ENCODE measurements around the gene TPSAB1.

The TPSAB1 gene

GRCh38 chr16:1285669-1286512, 45.4 kb downstream of the TPSAB1 start:
- no peak for DNase-seq (ENCODE audit: low read depth)

DNA sequence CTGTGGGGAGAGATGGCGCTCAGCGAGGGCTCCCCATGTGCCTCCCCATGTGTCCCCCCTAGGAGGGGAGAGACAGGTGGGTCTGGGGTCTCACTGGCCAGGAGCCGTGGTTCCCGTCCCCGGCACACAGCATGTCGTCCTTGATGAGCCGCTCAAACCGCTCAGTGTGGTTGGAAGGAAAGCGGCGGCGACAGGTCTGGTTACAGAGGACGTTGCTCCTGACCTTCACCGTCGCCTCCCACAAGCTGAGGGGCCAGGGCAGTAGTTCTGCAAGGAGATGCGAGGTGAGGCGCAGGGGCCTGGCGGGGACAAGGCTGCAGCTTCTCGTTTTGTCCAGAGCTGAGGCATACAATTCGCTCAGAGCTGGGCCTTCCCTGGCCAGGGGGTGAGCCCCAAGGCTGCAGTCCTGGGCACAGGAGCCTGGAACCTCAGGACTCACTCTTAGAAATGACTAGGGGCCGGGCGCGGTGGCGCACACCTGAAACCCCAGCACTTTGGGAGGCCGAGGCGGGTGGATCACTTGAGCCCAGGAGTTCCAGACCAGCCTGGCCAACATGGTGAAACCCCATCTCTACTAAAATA, 46.1 kb downstream of the TPSAB1 start:
- no peak for DNase-seq (ENCODE audit: low read depth)

- DNase-seq (ENCODE audit: low read depth) = no peak
These were observed 47.6 kb downstream of the TPSAB1 start for GRCh38 chr16:1287982-1288670.

- no peak for DNase-seq (ENCODE audit: low read depth)
These were observed 48.4 kb downstream of the TPSAB1 start for GRCh38 chr16:1288813-1289476.

GRCh38 chr16:1289477-1289866, 49.0 kb downstream of the TPSAB1 start:
- no peak for DNase-seq (ENCODE audit: low read depth)

DNA sequence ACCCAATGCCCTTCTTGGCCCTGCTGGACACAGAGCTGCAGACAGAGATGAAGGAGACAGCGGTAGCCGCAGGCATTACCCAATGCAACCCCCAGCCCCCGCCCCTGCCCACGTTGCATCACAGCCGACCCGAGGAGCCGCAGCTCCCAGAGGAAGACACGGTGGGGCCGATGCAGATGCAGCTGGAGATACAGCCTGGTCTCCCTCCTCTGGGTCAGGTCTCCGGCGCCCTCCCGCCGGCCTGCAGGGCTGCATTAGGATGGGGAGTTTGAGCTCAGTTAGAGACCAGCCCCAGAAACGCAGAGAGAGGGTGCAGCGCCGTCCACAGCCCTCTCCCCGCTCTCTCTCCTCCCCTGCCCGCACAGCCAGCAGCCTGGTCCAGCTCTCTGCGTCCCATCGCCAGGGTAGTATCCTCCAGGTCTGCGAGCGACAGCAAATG, 49.6 kb downstream of the TPSAB1 start:
- DNase-seq (ENCODE audit: low read depth) = no peak

GRCh38 chr16:1290860-1291575, 50.5 kb downstream of the TPSAB1 start:
- no peak for DNase-seq (ENCODE audit: low read depth)

DNA sequence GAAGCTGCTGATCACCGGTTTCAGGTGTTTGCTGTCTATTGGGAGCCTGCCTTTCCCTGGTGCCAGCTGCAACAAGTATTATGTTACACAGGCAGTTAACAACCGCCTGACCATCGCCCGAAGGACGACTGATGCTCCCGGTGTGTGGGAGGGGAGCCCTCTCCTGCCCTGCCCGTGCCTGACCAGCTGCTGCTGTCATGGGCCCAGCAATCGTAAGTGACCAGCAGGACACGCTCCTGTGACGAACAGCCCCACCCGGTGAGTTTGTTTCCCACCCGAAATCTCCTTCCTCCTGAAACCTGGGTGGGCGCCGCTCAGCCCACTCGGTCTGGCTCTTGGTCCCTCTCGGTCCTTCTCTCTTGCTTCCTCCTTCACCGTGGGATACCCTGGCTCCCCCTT, 51.1 kb downstream of the TPSAB1 start:
- DNase-seq (ENCODE audit: low read depth) = no peak
